Measurements from ENCODE around the gene ATP6V1F. TPM values are rescaled to one million over a fixed set of nuclear protein-coding genes. Genes with fewer than 3 reads are reported as not detected.

ATP6V1F gene
- total and polyA plus RNA-seq, 2 donors (not counting 1 experiment from before 2014, with no cell fraction given), result 124 to 167 TPM

- Histone ChIP-seq H2AFZ (ENCODE audit: low read length) (no peak overlapping the region), H3K4me3 (replicated peaks in 1 of 4; ENCODE audit: control extremely low read depth in 1 of 4, insufficient read depth in 1 of 4, low read depth in 3 of 4, low read length in 4 of 4) (no peak overlapping the region), H3K4me2 (ENCODE audit: extremely low read depth, insufficient read depth, low read length) (no peak overlapping the region), H3K4me1 (ENCODE audit: control insufficient read depth, extremely low read depth, insufficient read depth, low read length) (peaks cover 9% of the 10 kb centered on the region), H3K9me3 (ENCODE audit: control insufficient read depth, insufficient read depth, low read depth, low read length) (no peaks in the 10 kb centered on the region), H3K9ac (ENCODE audit: insufficient read depth, low read length) (no peak overlapping the region), H3K27me3 (ENCODE audit: control insufficient read depth, insufficient read depth, low read length) (no peaks in the 10 kb centered on the region), H3K79me2 (ENCODE audit: control insufficient read depth, insufficient read depth, low read length) (peaks cover 31% of the 10 kb centered on the region), H3K27ac (ENCODE audit: insufficient read depth, low read length) (no peak overlapping the region), H4K20me1 (ENCODE audit: control insufficient read depth, extremely low read depth, insufficient read depth, low read length) (no peaks in the 10 kb centered on the region), H3K36me3 (ENCODE audit: control insufficient read depth, insufficient read depth, low read length) (peaks cover 71% of the 10 kb centered on the region)
- TF ChIP-seq EZH2 (IDR thresholded peaks at IDR 0.05; ENCODE audit: low read length, missing control alignments) (no peak), CTCF (conservative IDR thresholded peaks at IDR 0.05 in 1 of 2, IDR thresholded peaks at IDR 0.05 in 1 of 2; ENCODE audit: low read depth in 1 of 2, low read length in 2 of 2) (no peak)
- DNase-seq (ENCODE audit: low read depth in 2 of 2), result no peak
These were observed 24.4 kb upstream of the ATP6V1F start for GRCh38 chr7:128838109-128838779.

GRCh38 chr7:128838981-128839731, 23.5 kb upstream of the ATP6V1F start:
- TF ChIP-seq EZH2 (IDR thresholded peaks at IDR 0.05; ENCODE audit: low read length, missing control alignments), result no peak
- TF ChIP-seq CTCF (conservative IDR thresholded peaks at IDR 0.05 in 1 of 2, IDR thresholded peaks at IDR 0.05 in 1 of 2; ENCODE audit: low read depth in 1 of 2, low read length in 2 of 2), result no peak
- Histone ChIP-seq H4K20me1 (ENCODE audit: control insufficient read depth, extremely low read depth, insufficient read depth, low read length) (no peaks in the 10 kb centered on the region), H3K36me3 (ENCODE audit: control insufficient read depth, insufficient read depth, low read length) (peaks cover 79% of the 10 kb centered on the region), H3K4me2 (ENCODE audit: extremely low read depth, insufficient read depth, low read length) (no peak overlapping the region), H2AFZ (ENCODE audit: low read length) (no peak overlapping the region), H3K79me2 (ENCODE audit: control insufficient read depth, insufficient read depth, low read length) (peaks cover 27% of the 10 kb centered on the region), H3K4me1 (ENCODE audit: control insufficient read depth, extremely low read depth, insufficient read depth, low read length) (peaks cover 6% of the 10 kb centered on the region), H3K4me3 (replicated peaks in 1 of 4; ENCODE audit: control extremely low read depth in 1 of 4, insufficient read depth in 1 of 4, low read depth in 3 of 4, low read length in 4 of 4) (no peak overlapping the region), H3K27me3 (ENCODE audit: control insufficient read depth, insufficient read depth, low read length) (no peaks in the 10 kb centered on the region), H3K27ac (ENCODE audit: insufficient read depth, low read length) (no peak overlapping the region), H3K9ac (ENCODE audit: insufficient read depth, low read length) (no peak overlapping the region), H3K9me3 (ENCODE audit: control insufficient read depth, insufficient read depth, low read depth, low read length) (no peaks in the 10 kb centered on the region)
- DNase-seq (ENCODE audit: low read depth in 2 of 2), result no peak

GRCh38 chr7:128839751-128840177, 22.9 kb upstream of the ATP6V1F start:
- H2AFZ ChIP-seq (ENCODE audit: low read length), result no peak overlapping the region
- no peaks in the 10 kb centered on the region for H3K9me3 ChIP-seq (ENCODE audit: control insufficient read depth, insufficient read depth, low read depth, low read length)
- H3K79me2 ChIP-seq (ENCODE audit: control insufficient read depth, insufficient read depth, low read length), result peaks cover 24% of the 10 kb centered on the region
- no peaks in the 10 kb centered on the region for H4K20me1 ChIP-seq (ENCODE audit: control insufficient read depth, extremely low read depth, insufficient read depth, low read length)
- H3K4me2 ChIP-seq (ENCODE audit: extremely low read depth, insufficient read depth, low read length), result no peak overlapping the region
- TF ChIP-seq CTCF (conservative IDR thresholded peaks at IDR 0.05 in 1 of 2, IDR thresholded peaks at IDR 0.05 in 1 of 2; ENCODE audit: low read depth in 1 of 2, low read length in 2 of 2) (no peak), EZH2 (IDR thresholded peaks at IDR 0.05; ENCODE audit: low read length, missing control alignments) (no peak)
- H3K36me3 ChIP-seq (ENCODE audit: control insufficient read depth, insufficient read depth, low read length), result peaks cover 83% of the 10 kb centered on the region
- no peak overlapping the region for H3K9ac ChIP-seq (ENCODE audit: insufficient read depth, low read length)
- peaks cover 6% of the 10 kb centered on the region for H3K4me1 ChIP-seq (ENCODE audit: control insufficient read depth, extremely low read depth, insufficient read depth, low read length)
- H3K27me3 ChIP-seq (ENCODE audit: control insufficient read depth, insufficient read depth, low read length), result no peaks in the 10 kb centered on the region
- no peak overlapping the region for H3K4me3 ChIP-seq (replicated peaks in 1 of 4; ENCODE audit: control extremely low read depth in 1 of 4, insufficient read depth in 1 of 4, low read depth in 3 of 4, low read length in 4 of 4)
- DNase-seq (ENCODE audit: low read depth in 2 of 2), result no peak
- no peak overlapping the region for H3K27ac ChIP-seq (ENCODE audit: insufficient read depth, low read length)
